SK-N-SH (cell line): ENCODE results near the gene TUT7.

Source experiments
- CTCF ChIP-seq: fragments of 200-600 bp; sonication (generic); IDR thresholded peaks from 2 replicates; pipeline ENCODE4 v1.6.1; 2017; ENCODE audit warnings: antibody characterized with exemption, mild to moderate bottlenecking, moderate library complexity
- EP300 ChIP-seq, 2 experiments: IDR thresholded peaks; 2 replicates each; pipeline versions ENCODE4 v1.4.0 to v1.6.1; 2012; ENCODE audit warnings: borderline replicate concordance in 1 of 2, low read depth in 1 of 2, low read length in 1 of 2
- MAX ChIP-seq: IDR thresholded peaks from 2 replicates; pipeline ENCODE4 v1.4.0; 2012; ENCODE audit warnings: low read depth
- MXI1 ChIP-seq: IDR thresholded peaks from 2 replicates; pipeline ENCODE4 v1.6.1; 2012; ENCODE audit warnings: mild to moderate bottlenecking, low read depth, low read length, improper control_type of control experiment
- POLR2AphosphoS5 ChIP-seq: IDR thresholded peaks from 2 replicates; pipeline ENCODE4 v1.6.1; 2012; ENCODE audit warnings: low read depth, low read length
- RFX5 ChIP-seq: IDR thresholded peaks from 2 replicates; pipeline ENCODE4 v1.6.1; 2012; ENCODE audit warnings: mild to moderate bottlenecking, improper control_type of control experiment, low read length
- TAF1 ChIP-seq: IDR thresholded peaks from 2 replicates; pipeline ENCODE4 v1.6.1; 2012; ENCODE audit warnings: low read depth, mild to moderate bottlenecking, low read length, moderate library complexity, borderline replicate concordance
- ZBTB33 ChIP-seq: IDR thresholded peaks from 2 replicates; pipeline ENCODE4 v1.4.0; 2012; ENCODE audit warnings: low read depth, borderline replicate concordance

DNA sequence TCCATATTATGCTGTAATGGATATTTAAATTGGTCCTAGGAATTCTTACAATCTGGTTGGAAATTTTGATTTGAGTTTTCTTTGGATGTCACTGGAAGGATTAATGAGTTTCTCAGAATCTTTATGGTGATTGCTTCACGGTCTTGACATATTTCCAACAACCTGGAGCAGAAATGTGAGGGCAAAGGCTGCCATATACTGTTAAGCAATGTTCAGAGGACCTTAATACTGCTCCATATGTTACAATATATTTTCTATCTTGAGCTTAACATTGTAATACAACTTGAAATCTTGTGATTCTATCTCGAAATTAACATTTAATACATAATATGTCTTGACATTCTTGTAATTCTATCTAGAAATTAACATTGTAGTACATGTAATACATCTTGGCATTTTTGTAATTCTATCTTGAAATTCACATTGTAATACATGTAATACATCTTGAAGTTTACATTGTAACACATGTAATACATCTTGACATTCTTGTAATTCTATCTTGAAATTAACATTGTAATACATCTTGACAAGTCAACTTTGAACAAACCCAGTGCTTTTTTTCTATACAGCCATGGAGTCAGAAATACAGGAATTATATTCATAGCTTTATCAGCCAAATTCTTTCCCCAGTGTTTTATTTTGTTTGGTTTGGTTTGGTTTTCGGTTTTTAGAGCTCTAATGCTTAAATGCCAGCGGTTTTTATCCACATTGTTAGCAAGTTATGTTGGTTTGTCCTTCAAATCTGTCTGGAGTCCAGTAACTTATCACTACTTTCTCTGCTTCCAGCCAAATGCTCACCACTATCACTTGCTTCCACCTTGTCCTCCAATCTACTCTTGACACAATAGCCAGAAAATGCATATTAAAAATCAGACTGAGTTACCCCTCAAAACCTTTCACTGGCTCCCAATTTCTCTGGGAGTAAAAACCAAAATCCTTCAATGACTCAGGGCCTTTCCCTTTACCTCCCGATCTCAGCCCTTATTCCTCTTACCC is 3.0 kb upstream of the TUT7 start:
- TF ChIP-seq RFX5 (no peak), CTCF (no peak), POLR2AphosphoS5 (no peak), EP300 (IDR thresholded peaks at IDR 0.05; ENCODE audit: borderline replicate concordance in 1 of 2, low read depth in 1 of 2, low read length in 1 of 2) (no peak), MXI1 (no peak), MAX (no peak), ZBTB33 (no peak), TAF1 (no peak)
